ENCODE measurements around the gene DPP6.

DPP6 gene

GRCh38 chr7:154865984-154866685 is 813.9 kb downstream of the DPP6 start:
- no peak overlapping the region for H3K4me3 ChIP-seq (ENCODE audit: low read depth, low read length)
- no peak for TF ChIP-seq CTCF (IDR thresholded peaks at IDR 0.05; ENCODE audit: low read depth, low read length, missing control alignments)
- no peak for DNase-seq (ENCODE audit: low read depth)

- TF ChIP-seq CTCF (IDR thresholded peaks at IDR 0.05; ENCODE audit: low read depth, low read length, missing control alignments): no peak
- H3K4me3 ChIP-seq (ENCODE audit: low read depth, low read length): no peak overlapping the region
- no peak for DNase-seq (ENCODE audit: low read depth)
Measured at GRCh38 chr7:154867068-154867467, 814.9 kb downstream of the DPP6 start.

- no peak for TF ChIP-seq CTCF (IDR thresholded peaks at IDR 0.05; ENCODE audit: low read depth, low read length, missing control alignments)
- H3K4me3 ChIP-seq (ENCODE audit: low read depth, low read length): no peak overlapping the region
- no peak for DNase-seq (ENCODE audit: low read depth)
Measured at GRCh38 chr7:154868921-154869320, 816.7 kb downstream of the DPP6 start.

- no peak for TF ChIP-seq CTCF (IDR thresholded peaks at IDR 0.05; ENCODE audit: low read depth, low read length, missing control alignments)
- H3K4me3 ChIP-seq (ENCODE audit: low read depth, low read length): no peak overlapping the region
- DNase-seq (ENCODE audit: low read depth): no peak
Measured at GRCh38 chr7:154869436-154869835, 817.2 kb downstream of the DPP6 start.

- no peak for TF ChIP-seq CTCF (IDR thresholded peaks at IDR 0.05; ENCODE audit: low read depth, low read length, missing control alignments)
- no peak for DNase-seq (ENCODE audit: low read depth)
- H3K4me3 ChIP-seq (ENCODE audit: low read depth, low read length): no peak overlapping the region
Measured at GRCh38 chr7:154871507-154871906, 819.3 kb downstream of the DPP6 start.

GRCh38 chr7:154871928-154872750 is 819.9 kb downstream of the DPP6 start:
- TF ChIP-seq CTCF (IDR thresholded peaks at IDR 0.05; ENCODE audit: low read depth, low read length, missing control alignments): no peak

More at GRCh38 chr7:154871928-154872750, 819.9 kb downstream of the DPP6 start:
- H3K4me3 ChIP-seq (ENCODE audit: low read depth, low read length): no peak overlapping the region
- DNase-seq (ENCODE audit: low read depth): no peak
